Muscle layer of duodenum (tissue), 2 donors: ENCODE measurements around the gene ZNF608.
A peak's percentile ranks its signal among the peaks of the same experiment; 100 is the strongest.

ENCODE experiments used
- H3K27ac ChIP-seq: one replicate; pipeline ENCODE4 v1.7.0; 2013; ENCODE audit warnings: mild to moderate bottlenecking, low read length
- H3K27me3 ChIP-seq: one replicate; pipeline ENCODE4 v1.7.0; 2013; ENCODE audit warnings: low read depth, mild to moderate bottlenecking, control low read depth, low read length
- H3K36me3 ChIP-seq, 2 donors: one replicate each; pipeline ENCODE4 v1.7.0; 2013; ENCODE audit warnings: low read length in 2 of 2, control low read depth in 1 of 2, mild to moderate bottlenecking in 1 of 2; ENCODE audit not compliant: insufficient read depth in 2 of 2, control insufficient read depth in 1 of 2
- H3K4me1 ChIP-seq, 2 donors: one replicate each; pipeline ENCODE4 v1.7.0; 2013; ENCODE audit warnings: low read length in 2 of 2, mild to moderate bottlenecking in 2 of 2, control low read depth in 1 of 2, moderate library complexity in 1 of 2; ENCODE audit not compliant: insufficient read depth in 2 of 2, control insufficient read depth in 1 of 2
- H3K4me3 ChIP-seq, 2 donors: one replicate each; pipeline ENCODE4 v1.7.0; 2013; ENCODE audit warnings: low read length in 2 of 2, low read depth in 1 of 2, mild to moderate bottlenecking in 1 of 2
- H3K9me3 ChIP-seq, 2 donors: one replicate each; pipeline ENCODE4 v1.7.0; 2013; ENCODE audit warnings: low read length in 2 of 2, control low read depth in 1 of 2, mild to moderate bottlenecking in 1 of 2; ENCODE audit not compliant: control insufficient read depth in 1 of 2
- donor health status: healthy.

ZNF608 gene

DNA sequence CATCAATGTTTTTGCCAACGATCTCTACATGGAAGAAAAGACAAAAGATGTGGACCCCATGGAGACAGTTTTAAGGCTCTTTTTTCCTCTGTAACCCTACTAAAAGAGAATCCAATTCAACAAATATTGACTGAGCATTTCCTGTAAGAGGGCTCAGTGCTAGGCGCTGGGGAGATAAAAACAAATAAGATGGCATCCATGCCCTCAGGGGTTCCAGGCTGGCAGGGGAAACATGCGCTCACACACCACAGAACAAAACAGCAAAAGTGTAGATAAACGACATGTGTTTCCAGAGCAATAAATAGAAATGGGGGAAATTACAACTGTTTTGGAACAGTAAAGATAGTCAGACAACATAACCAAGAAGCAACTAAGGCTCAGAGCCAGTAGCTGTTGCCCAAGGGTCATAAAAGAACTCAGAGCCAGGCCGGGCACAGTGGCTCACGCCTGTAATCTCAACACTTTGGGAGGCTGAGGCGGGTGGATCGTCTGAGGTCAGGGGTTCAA lies 25.2 kb downstream of the ZNF608 start:
- Histone ChIP-seq H3K4me3 (no peak overlapping the region), H3K9me3 (no peaks in the 10 kb centered on the region), H3K27ac (no peak overlapping the region), H3K36me3 (no peaks in the 10 kb centered on the region), H3K4me1 (peaks cover 8 to 18% of the 10 kb centered on the region in 2 donors), H3K27me3 (no peaks in the 10 kb centered on the region)

- H3K4me1 ChIP-seq: peaks cover 8 to 18% of the 10 kb centered on the region in 2 donors
- H3K27me3 ChIP-seq: no peaks in the 10 kb centered on the region
- no peak overlapping the region for H3K4me3 ChIP-seq
- no peaks in the 10 kb centered on the region for H3K9me3 ChIP-seq
- no peak overlapping the region for H3K27ac ChIP-seq
- no peaks in the 10 kb centered on the region for H3K36me3 ChIP-seq
Measured at GRCh38 chr5:124720593-124720992, 25.8 kb downstream of the ZNF608 start.

DNA sequence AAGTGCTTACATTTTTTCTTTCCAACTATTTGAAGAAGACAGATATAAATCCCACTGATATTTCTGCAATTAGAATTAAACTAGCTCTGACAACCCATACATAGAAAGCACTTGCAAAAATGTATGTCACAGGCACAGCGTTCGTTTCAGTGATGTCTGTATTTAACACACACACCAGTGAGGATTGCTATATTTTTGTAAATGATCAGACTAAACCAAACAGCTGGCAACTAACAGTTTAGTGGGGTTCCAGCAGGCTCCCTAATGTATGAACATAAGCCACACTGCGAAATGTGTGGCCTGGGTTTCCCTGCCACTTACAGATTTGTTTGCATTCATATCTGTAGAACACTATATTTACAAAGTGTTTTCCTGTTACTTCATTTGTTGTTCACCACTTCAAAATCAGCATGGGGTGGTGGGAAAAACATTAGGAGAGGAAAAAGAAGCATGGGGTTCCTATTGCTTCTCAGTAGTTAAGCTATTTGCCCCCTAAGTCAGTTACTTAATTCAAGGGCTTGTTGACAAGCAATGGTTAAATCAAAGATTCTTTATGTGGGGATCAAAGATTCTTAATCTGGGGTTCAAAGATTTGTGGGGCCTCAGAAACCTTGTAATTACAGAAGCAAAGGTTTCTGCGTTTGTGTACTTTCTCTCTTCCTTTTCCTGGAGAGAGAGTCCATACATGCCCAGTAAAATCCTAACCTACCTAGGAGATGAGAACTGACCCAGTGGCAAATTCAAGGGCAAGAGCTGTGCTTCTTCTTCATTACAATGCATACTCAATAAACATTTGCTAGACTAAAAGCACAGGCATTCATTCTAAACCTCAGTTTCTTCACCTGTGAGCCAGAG lies 27.1 kb downstream of the ZNF608 start:
- no peaks in the 10 kb centered on the region for H3K36me3 ChIP-seq
- no peaks in the 10 kb centered on the region for H3K27me3 ChIP-seq
- H3K4me3 ChIP-seq: no peak overlapping the region
- no peaks in the 10 kb centered on the region for H3K9me3 ChIP-seq
- H3K27ac ChIP-seq: peak overlapping the region; percentile 4
- peaks cover 8 to 18% of the 10 kb centered on the region in 2 donors for H3K4me1 ChIP-seq

DNA sequence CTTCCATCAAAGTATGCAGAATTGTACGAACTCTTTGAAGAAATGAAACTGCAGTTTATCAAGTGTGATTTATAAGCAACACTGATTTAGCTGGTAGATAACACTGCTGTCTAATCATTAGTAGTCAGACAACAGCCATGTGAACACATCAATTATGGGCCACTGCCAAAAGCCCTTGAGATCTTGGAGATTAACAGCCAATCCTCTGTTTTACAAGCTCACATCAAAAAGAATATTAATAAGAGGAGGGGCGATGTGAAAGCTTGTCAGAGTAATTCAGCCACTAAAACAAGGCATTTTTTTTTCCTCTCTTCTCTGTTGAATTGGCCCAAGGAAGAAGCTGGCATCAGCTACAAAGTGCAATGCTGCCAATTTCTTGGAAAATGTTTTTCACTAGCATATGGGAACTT lies 28.1 kb downstream of the ZNF608 start:
- Histone ChIP-seq H3K36me3 (no peaks in the 10 kb centered on the region), H3K27me3 (no peaks in the 10 kb centered on the region), H3K4me1 (peaks cover 8 to 18% of the 10 kb centered on the region in 2 donors), H3K9me3 (no peaks in the 10 kb centered on the region), H3K4me3 (no peak overlapping the region), H3K27ac (no peak overlapping the region)

DNA sequence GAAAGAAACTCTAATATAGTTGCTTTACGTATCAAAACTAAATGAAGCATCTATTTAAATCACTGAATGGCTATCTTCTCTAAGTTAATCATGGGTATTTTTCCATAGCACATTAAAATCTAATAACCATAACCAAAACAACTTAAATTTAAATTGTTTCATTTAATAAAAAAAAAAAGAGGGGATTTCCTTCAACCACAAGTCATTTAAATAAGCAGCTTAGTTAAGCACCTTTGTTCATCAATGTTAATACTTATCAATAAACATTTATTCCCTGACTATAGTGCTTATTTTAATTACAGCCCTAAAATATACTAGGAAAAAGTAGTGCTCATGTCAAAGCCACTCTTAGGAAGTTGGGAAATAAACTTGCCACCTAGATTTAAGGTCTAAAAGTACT lies 30.3 kb downstream of the ZNF608 start:
- Histone ChIP-seq H3K27ac (no peak overlapping the region), H3K27me3 (no peaks in the 10 kb centered on the region), H3K36me3 (no peaks in the 10 kb centered on the region), H3K4me3 (no peak overlapping the region), H3K9me3 (no peaks in the 10 kb centered on the region), H3K4me1 (peaks cover 8 to 18% of the 10 kb centered on the region in 2 donors)

DNA sequence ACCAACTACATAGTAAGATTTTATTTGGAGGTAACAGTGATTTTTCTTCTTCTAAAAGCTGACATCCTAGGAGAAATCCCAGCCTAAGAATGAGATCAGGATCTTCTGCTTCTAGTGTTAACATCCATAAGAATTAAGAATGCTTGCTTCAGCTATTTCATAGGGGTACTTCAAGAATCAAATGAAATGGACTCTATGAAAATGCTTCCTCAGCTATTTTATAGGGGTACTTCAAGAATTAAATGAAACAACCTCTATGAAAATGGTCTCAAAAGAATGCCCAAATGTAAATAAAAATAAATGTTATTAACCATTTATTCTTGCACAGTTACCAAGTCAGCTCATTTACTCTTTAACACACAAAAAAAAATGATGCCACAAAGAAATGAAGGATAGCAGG lies 31.5 kb downstream of the ZNF608 start:
- H3K27me3 ChIP-seq: no peaks in the 10 kb centered on the region
- no peaks in the 10 kb centered on the region for H3K36me3 ChIP-seq
- no peak overlapping the region for H3K4me3 ChIP-seq
- H3K27ac ChIP-seq: no peak overlapping the region
- H3K4me1 ChIP-seq: peaks cover 8 to 18% of the 10 kb centered on the region in 2 donors
- H3K9me3 ChIP-seq: no peaks in the 10 kb centered on the region

DNA sequence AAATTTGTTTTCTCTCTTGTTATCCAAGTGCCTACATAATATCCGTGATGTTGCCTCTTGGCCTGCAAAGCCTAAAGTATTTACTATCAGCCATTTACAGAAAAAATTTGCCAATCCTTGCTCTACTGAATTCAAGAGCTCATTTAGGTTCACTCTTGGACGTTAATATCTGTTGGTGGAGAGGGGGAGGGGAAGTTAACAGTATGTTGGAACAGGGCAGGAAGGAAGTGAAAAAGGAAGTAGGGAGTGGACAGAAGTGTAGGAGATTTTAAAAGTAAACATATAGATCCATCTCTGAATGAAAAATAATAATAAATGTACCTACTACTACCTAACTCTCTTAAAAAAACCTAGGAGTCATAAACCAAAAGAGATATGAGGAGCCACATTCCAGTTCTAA lies 32.8 kb downstream of the ZNF608 start:
- Histone ChIP-seq H3K4me1 (peaks cover 4 to 11% of the 10 kb centered on the region in 2 donors), H3K27ac (no peak overlapping the region), H3K27me3 (no peaks in the 10 kb centered on the region), H3K9me3 (no peaks in the 10 kb centered on the region), H3K4me3 (no peak overlapping the region), H3K36me3 (no peaks in the 10 kb centered on the region)

DNA sequence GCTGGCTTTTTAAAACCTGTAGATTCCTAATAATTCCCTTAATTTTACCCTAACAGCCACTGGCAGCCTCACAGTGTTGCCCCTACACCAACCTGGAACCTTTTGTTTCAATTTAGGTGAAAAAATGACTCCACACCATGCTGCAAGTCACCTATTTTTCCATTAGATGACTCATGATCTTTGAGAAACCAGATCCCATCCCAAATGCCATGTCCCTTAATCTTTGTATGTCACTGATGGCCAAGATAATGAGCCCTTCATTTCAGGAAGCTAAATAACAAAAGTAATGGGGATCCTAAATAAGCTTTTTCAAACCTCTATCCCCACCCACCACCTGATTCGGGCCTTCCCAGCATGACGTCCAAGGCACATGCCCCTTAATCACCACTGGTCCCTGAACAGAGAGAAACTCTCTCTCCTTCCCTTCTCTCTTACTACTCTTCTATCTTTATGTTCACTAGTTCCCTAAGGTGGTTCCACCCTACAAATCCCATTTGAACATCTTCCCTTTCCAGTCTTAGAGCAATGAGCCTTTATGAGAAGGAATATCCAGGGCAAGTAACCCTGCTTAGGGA lies 33.6 kb downstream of the ZNF608 start:
- no peaks in the 10 kb centered on the region for H3K9me3 ChIP-seq
- no peaks in the 10 kb centered on the region for H3K36me3 ChIP-seq
- no peak overlapping the region for H3K27ac ChIP-seq
- H3K4me3 ChIP-seq: no peak overlapping the region
- peaks cover under 1 to 4% of the 10 kb centered on the region in 2 donors for H3K4me1 ChIP-seq
- H3K27me3 ChIP-seq: no peaks in the 10 kb centered on the region

DNA sequence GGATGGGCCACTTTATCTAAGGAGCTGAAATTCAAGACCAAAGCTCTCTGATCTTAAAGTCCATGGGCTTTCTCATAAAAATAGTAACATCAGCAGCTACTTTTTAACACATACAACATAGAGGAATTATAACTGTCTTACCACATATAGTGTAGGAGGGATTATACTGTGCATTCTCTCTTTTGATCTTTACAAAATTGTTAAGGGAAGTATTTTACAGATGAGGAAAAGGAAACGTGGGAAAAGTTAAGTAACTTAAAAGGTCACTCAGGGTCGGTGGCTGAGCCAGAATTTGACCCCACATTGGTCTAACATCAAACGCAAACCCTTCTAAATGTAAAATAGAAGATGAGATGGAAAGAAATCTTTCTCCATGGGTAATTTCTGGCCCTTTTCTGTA lies 38.4 kb downstream of the ZNF608 start:
- Histone ChIP-seq H3K4me1 (peaks cover 20 to 32% of the 10 kb centered on the region in 2 donors), H3K9me3 (no peaks in the 10 kb centered on the region), H3K36me3 (no peaks in the 10 kb centered on the region), H3K27ac (no peak overlapping the region), H3K4me3 (no peak overlapping the region), H3K27me3 (no peaks in the 10 kb centered on the region)

- H3K27ac ChIP-seq: peak overlapping the region; percentile 27
- H3K36me3 ChIP-seq: no peaks in the 10 kb centered on the region
- H3K4me1 ChIP-seq: peaks cover 20 to 36% of the 10 kb centered on the region in 2 donors
- no peaks in the 10 kb centered on the region for H3K9me3 ChIP-seq
- H3K4me3 ChIP-seq: peak overlapping the region; percentile 19 to 23
- no peaks in the 10 kb centered on the region for H3K27me3 ChIP-seq
Measured at GRCh38 chr5:124707520-124707919, 38.9 kb downstream of the ZNF608 start.

DNA sequence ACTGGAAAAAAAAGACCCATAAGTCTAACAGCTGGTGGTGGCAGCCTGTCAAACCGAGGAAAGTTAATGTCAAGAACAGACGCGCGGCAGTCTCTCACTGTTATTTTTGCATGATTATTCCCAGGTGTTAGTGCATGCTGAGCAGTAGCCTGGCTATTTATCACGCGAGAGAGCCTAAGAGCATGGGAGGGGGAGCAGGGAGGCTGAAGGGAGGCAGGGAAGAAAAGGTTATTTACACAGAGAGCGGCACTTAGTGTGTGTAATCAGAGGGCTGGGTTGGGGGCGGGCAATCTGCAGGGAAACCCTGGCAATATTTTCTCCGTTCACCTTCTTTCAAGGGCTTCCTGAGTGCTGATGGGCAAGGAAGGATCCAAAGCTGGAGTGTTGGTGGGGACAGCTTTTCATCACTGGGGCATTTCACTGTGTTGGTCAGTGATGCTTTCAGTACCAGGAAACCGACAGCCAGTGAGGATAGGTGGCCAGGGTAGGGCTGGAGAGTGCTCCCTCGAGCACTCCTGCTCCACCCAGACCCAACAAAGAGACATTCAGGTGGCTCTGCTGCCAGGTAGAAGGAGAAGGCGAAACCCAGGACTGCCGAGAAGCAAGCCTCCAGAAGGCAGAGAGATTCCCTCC lies 39.6 kb downstream of the ZNF608 start:
- Histone ChIP-seq H3K27me3 (no peaks in the 10 kb centered on the region), H3K4me1 (peaks cover 26 to 43% of the 10 kb centered on the region in 2 donors), H3K27ac (peak overlapping the region; percentile 27), H3K9me3 (no peaks in the 10 kb centered on the region), H3K36me3 (no peaks in the 10 kb centered on the region), H3K4me3 (peak overlapping the region; percentile 19 to 23)
